Measurements from ENCODE around the gene SF3B3. TPM values are rescaled to one million over a fixed set of nuclear protein-coding genes. Genes with fewer than 3 reads are reported as not detected.

The SF3B3 gene
- 117 TPM for polyA plus RNA-seq (2012; ENCODE audit: insufficient read depth, insufficient read length, low read depth)

DNA sequence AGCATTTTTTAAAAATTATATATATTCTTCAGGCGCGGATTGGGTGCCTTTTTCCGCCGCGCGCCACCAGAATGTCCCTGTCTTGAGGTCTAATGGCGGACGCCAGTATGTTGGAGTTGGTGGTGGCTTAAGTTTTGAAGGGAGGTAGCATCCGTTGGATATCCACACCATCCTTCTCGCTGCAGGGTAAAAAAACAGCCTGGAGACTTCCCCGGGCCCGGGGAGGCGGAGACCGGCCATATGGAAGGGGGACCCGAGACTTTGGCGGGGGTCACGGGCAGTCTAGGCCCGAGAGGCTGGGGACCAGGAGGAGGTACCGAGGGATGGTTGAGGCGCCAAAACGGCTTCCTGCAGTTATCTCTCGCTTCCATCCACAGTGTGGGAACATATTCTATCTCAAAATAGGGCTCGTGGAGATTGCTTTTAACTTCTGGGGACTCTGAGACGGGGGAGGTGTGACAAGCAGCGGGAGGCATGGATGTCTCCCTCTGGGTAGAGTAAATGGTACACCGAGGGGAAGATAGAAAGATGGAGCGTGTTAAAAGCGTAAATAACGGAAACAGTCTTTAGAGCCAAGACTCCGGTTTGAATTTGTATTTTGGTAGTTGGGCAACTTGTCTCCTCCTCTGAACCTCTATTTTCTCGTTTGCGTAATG is at the start of gene SF3B3:
SF3B3 (plus strand) TSS at position 74 of the 656 bp plus-strand sequence. CDS start 2,841 bp downstream, outside the sequence.
- Histone ChIP-seq H3K27me3 (no peaks in the 10 kb centered on the region), H3K4me3 (ENCODE audit: low read depth, low read length) (peak within 1 kb of the TSS; percentile 92), H3K9me3 (no peaks in the 10 kb centered on the region), H3K4me1 (peaks cover 11% of the 10 kb centered on the region), H3K36me3 (peaks cover 35% of the 10 kb centered on the region)
- peak; percentile 70 for DNase-seq
- TF ChIP-seq, protein P1, sequence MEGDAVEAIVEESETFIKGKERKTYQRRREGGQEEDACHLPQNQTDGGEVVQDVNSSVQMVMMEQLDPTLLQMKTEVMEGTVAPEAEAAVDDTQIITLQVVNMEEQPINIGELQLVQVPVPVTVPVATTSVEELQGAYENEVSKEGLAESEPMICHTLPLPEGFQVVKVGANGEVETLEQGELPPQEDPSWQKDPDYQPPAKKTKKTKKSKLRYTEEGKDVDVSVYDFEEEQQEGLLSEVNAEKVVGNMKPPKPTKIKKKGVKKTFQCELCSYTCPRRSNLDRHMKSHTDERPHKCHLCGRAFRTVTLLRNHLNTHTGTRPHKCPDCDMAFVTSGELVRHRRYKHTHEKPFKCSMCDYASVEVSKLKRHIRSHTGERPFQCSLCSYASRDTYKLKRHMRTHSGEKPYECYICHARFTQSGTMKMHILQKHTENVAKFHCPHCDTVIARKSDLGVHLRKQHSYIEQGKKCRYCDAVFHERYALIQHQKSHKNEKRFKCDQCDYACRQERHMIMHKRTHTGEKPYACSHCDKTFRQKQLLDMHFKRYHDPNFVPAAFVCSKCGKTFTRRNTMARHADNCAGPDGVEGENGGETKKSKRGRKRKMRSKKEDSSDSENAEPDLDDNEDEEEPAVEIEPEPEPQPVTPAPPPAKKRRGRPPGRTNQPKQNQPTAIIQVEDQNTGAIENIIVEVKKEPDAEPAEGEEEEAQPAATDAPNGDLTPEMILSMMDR (IDR thresholded peaks at IDR 0.05; ENCODE audit: low read depth, low read length) = no peak

DNA sequence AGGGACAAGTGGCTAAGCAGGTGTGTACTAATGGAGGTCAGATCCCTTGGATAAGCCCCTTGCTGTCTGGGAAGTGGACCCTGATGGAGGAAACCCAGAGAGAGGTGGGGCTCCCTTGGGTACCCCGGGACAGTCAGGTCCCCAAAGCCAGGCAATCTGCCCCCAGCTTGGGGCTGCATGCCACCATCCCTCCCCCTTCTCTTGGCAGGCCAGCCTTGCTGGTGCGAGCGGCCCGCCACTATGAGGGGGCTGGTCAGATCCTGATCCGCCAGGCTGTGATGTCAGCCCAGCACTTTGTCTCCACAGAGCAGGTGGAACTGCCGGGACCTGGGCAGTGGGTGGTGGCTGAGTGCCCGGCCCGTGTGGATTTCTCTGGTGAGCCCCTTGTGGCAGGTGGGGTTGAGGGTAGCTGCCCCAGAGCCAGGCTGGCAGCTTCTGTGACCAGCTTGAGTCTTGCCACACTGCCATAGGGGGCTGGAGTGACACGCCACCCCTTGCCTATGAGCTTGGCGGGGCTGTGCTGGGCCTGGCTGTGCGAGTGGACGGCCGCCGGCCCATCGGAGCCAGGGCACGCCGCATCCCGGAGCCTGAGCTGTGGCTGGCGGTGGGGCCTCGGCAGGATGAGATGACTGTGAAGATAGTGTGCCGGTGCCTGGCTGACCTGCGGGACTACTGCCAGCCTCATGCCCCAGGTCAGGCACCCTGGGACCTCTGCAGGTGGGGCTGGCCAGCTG is 49.1 kb upstream of the SF3B3 start:
- no peak overlapping the region for H3K4me3 ChIP-seq (ENCODE audit: low read depth, low read length)
- no peaks in the 10 kb centered on the region for H3K9me3 ChIP-seq
- peak; percentile 37 for DNase-seq
- H3K4me1 ChIP-seq = peaks cover 16% of the 10 kb centered on the region
- TF ChIP-seq, protein P1 (IDR thresholded peaks at IDR 0.05; ENCODE audit: low read depth, low read length) = no peak
- no peaks in the 10 kb centered on the region for H3K36me3 ChIP-seq
- H3K27me3 ChIP-seq = no peaks in the 10 kb centered on the region

DNA sequence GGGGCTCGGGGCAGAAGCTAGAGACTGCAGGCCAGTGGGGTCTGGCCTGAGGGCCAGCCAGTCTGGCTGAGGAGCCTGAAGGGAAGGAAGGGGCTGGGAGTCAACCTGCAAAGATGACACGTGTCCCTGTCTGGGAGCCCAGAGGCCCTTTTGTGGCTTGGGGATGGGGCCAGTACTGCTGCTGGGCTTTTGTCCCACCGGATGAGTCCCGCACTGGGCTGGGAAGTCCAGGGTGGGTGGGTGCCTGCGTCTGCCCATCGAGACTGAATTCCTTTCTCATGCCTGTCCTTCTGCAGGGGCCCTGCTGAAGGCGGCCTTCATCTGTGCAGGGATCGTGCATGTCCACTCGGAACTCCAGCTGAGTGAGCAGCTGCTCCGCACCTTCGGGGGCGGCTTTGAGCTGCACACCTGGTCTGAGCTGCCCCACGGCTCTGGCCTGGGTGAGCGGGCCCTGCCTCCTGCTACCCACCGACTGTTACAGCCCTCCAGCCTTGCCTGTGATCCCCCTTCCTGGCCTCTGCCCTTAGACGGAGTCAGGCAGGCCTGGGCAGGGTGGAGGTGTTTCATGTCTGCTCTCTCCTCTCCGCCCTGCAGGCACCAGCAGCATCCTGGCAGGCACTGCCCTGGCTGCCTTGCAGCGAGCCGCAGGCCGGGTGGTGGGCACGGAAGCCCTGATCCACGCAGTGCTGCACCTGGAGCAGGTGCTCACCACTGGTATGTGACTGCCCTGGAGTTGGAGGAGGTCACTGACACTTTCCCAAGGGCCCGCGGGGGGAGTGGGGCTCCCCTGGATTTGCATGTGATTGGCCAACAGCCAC is 48.4 kb upstream of the SF3B3 start:
- H3K27me3 ChIP-seq = no peaks in the 10 kb centered on the region
- peaks cover 16% of the 10 kb centered on the region for H3K4me1 ChIP-seq
- H3K36me3 ChIP-seq = peaks cover 6% of the 10 kb centered on the region; the same call in 1 of the 2 replicates
- DNase-seq = no peak
- TF ChIP-seq, protein P1 (IDR thresholded peaks at IDR 0.05; ENCODE audit: low read depth, low read length) = no peak
- H3K4me3 ChIP-seq (ENCODE audit: low read depth, low read length) = no peak overlapping the region
- no peaks in the 10 kb centered on the region for H3K9me3 ChIP-seq

DNA sequence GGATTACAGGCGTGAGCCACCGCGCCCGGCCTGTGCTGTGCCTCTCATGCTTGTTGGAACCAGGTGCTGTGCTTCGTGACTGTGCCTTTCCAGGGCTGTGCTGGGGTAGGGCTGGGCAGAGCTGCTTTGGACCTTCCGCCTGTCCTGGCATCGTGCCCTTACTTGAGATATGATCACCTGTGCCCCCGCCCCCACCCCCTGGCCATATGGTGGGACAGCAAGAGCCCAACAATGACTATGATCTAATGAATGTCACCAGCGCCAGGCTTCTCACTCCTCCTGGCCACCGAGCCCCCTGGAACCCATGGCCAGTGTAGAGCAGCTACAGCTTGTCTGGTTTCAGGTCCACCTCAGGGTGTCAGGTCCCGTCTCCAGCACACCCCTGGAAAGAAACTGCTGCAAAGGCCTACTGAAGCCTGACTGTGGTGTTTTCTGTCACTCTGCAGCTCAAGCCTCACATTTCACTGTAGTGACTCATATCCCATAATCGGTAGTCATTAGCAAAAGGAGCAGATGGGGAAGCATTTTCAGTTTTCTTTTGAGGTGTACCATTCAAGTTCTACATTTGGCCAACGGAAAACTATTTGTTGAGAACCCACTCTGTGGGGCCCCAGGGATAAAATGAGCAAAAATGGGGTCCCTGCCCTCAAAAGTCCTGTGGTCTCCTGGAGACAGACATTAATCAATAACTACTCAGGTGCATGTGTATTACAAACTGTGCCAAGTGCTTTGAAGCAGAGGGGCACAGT is 47.2 kb upstream of the SF3B3 start:
- H3K9me3 ChIP-seq = no peaks in the 10 kb centered on the region
- peaks cover 16% of the 10 kb centered on the region for H3K4me1 ChIP-seq
- TF ChIP-seq, protein P1 (IDR thresholded peaks at IDR 0.05; ENCODE audit: low read depth, low read length) = no peak
- DNase-seq = peak; percentile 72
- no peaks in the 10 kb centered on the region for H3K27me3 ChIP-seq
- H3K36me3 ChIP-seq = peaks cover 11% of the 10 kb centered on the region
- H3K4me3 ChIP-seq (ENCODE audit: low read depth, low read length) = no peak overlapping the region

DNA sequence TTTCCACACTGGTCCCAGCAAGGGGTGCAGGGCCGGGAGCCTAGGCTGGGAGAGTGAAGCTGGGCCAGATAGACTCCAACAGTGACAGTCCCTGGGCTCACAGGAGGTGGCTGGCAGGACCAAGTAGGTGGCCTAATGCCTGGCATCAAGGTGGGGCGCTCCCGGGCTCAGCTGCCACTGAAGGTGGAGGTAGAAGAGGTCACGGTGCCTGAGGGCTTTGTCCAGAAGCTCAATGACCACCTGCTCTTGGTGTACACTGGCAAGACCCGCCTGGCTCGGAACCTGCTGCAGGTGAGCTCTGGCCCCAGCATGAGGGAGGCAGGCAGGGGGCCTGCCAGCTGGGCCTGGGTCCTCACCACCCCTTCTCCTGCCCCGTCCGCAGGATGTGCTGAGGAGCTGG is 45.4 kb upstream of the SF3B3 start:
- no peaks in the 10 kb centered on the region for H3K9me3 ChIP-seq
- TF ChIP-seq, protein P1 (IDR thresholded peaks at IDR 0.05; ENCODE audit: low read depth, low read length) = no peak
- DNase-seq = no peak
- peaks cover 16% of the 10 kb centered on the region for H3K4me1 ChIP-seq
- H3K36me3 ChIP-seq = peaks cover 17% of the 10 kb centered on the region
- H3K27me3 ChIP-seq = no peaks in the 10 kb centered on the region
- H3K4me3 ChIP-seq (ENCODE audit: low read depth, low read length) = no peak overlapping the region

All from BE2C (cell line).